Measurements from ENCODE around the gene ARHGAP15. TPM values are rescaled to one million over a fixed set of nuclear protein-coding genes. Genes with fewer than 3 reads are reported as not detected.

ARHGAP15 gene
- total and polyA plus RNA-seq, 8 donors, result 0.69 to 5.2 (median 1.5) TPM

- Histone ChIP-seq H3K4me3 (no peak overlapping the region), H3K27me3 (no peaks in the 10 kb centered on the region), H3K4me1 (no peaks in the 10 kb centered on the region), H3K9me3 (no peaks in the 10 kb centered on the region), H3K36me3 (no peaks in the 10 kb centered on the region), H3K27ac (no peak overlapping the region)
- DNase-seq, result no peak
- WGBS, 2 donors, result 81 to 94% methylated on average over 1 of the region's 1 CpG
- no peak for FAIRE-seq
- no peak for ATAC-seq
- intact Hi-C loops (cut with DNase I), result no loop called here
- no peak for TF ChIP-seq CTCF (IDR thresholded peaks at IDR 0.05)
Observed at GRCh38 chr2:143571747-143572146, 442.5 kb downstream of the ARHGAP15 start.

- H3K27me3 ChIP-seq, result no peaks in the 10 kb centered on the region
- H3K27ac ChIP-seq, result no peak overlapping the region
- FAIRE-seq (no peak), ATAC-seq (no peak), DNase-seq (no peak)
- TF ChIP-seq CTCF (IDR thresholded peaks at IDR 0.05), result no peak
- no peaks in the 10 kb centered on the region for H3K9me3 ChIP-seq
- no peak overlapping the region for H3K4me3 ChIP-seq
- 71 to 85% methylated on average over 4 of the region's 4 CpGs for WGBS, 2 donors
- H3K36me3 ChIP-seq, result no peaks in the 10 kb centered on the region
- no peaks in the 10 kb centered on the region for H3K4me1 ChIP-seq
- intact Hi-C loops (cut with DNase I), result no loop called here
Observed at GRCh38 chr2:143572421-143572820, 443.2 kb downstream of the ARHGAP15 start.

- intact Hi-C loops (cut with DNase I), result no loop called here
- Histone ChIP-seq H3K27ac (no peak overlapping the region), H3K27me3 (no peaks in the 10 kb centered on the region), H3K4me1 (no peaks in the 10 kb centered on the region), H3K36me3 (no peaks in the 10 kb centered on the region), H3K9me3 (no peaks in the 10 kb centered on the region), H3K4me3 (no peak overlapping the region)
- WGBS, 2 donors, result 36 to 46% methylated on average over 1 of the region's 1 CpG
- no peak for TF ChIP-seq CTCF (IDR thresholded peaks at IDR 0.05)
- no peak for ATAC-seq
- no peak for FAIRE-seq
- no peak for DNase-seq
Observed at GRCh38 chr2:143574069-143574468, 444.9 kb downstream of the ARHGAP15 start.

GRCh38 chr2:143575340-143575739, 446.1 kb downstream of the ARHGAP15 start:
- Histone ChIP-seq H3K4me3 (no peak overlapping the region), H3K27ac (no peak overlapping the region), H3K27me3 (no peaks in the 10 kb centered on the region), H3K4me1 (no peaks in the 10 kb centered on the region), H3K36me3 (no peaks in the 10 kb centered on the region), H3K9me3 (no peaks in the 10 kb centered on the region)
- intact Hi-C loops (cut with DNase I), result no loop called here
- no peak for ATAC-seq
- no peak for TF ChIP-seq CTCF (IDR thresholded peaks at IDR 0.05)
- no peak for DNase-seq
- FAIRE-seq, result no peak
- WGBS, 2 donors, result 73% methylated on average over 3 of the region's 3 CpGs

GRCh38 chr2:143577489-143577888, 448.3 kb downstream of the ARHGAP15 start:
- H3K36me3 ChIP-seq, result no peaks in the 10 kb centered on the region
- ATAC-seq, result no peak
- no peak overlapping the region for H3K27ac ChIP-seq
- no peaks in the 10 kb centered on the region for H3K4me1 ChIP-seq
- TF ChIP-seq CTCF (IDR thresholded peaks at IDR 0.05), result no peak
- DNase-seq, result no peak
- no peak for FAIRE-seq
- H3K4me3 ChIP-seq, result no peak overlapping the region
- H3K27me3 ChIP-seq, result no peaks in the 10 kb centered on the region
- WGBS, 2 donors, result 93% methylated on average over 2 of the region's 2 CpGs
- intact Hi-C loops (cut with DNase I), result no loop called here
- no peaks in the 10 kb centered on the region for H3K9me3 ChIP-seq
